Activated CD8-positive, alpha-beta memory T cell treated with anti-CD3 and anti-CD28 coated beads for 36 hours (primary cell): Measurements from ENCODE around the gene ATP10A. TPM values are rescaled to one million over a fixed set of nuclear protein-coding genes. Genes with fewer than 3 reads are reported as not detected.
"Not testable (repeated sequence)": the region's sequence is repeated elsewhere in the genome, so short reads cannot be mapped to it uniquely, and the experiment has no call there.

Experiments
- CTCF ChIA-PET: fragments of 350-600 bp; sonication (Branson Sonifier 250); formaldehyde crosslinking; loops from one replicate; lab custom pipeline; 2021; ENCODE audit warnings: antibody characterized with exemption; lab: Charles Lee
- POLR2A ChIA-PET: fragments of 350-600 bp; sonication (Branson Sonifier 250); formaldehyde crosslinking; loops from one replicate; lab custom pipeline; 2021; ENCODE audit warnings: antibody characterized with exemption; lab: Charles Lee
- total RNA-seq, 2 experiments: library from RNA; stranded (reverse); gene quantifications; one replicate each; pipeline ENCODE4 v1.2.3, GENCODE V29; 2021

Gene ATP10A
- total RNA-seq, 2 experiments from 2014 or later: 31.8 to 32.9 TPM

DNA sequence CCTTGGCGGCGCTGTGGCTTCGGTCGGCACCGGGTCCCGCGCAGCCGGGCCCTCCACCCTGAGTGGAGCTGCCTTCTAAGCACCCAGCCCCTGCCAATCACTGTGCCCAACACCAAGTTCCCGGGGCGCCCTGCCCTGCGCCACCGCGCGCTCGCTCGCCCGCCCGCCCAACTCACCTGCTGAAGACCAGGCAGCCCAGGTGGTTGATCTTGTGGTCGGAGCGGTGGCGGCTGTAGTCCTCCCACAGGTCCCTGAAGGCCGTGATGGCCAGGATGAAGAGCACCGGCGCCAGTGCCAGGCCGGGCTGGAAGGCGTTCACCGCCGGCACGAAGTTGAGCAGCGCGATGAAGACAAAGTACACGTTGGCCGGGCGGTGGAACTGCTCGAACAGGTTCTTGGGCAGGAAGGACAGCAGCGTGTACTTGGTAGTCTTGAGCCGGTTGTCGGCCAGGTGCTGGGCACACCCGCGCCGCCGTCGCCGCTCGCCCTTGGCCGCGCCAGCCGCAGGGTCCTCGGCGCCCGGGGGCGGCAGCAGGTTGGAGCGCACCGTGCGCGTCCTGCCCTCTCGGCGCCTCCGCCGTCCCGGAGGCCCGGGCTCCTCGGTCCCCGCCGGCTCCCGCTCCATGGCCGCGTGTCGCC is 536 bp downstream of the ATP10A start:
- ChIA-PET POLR2A (interaction anchor here (1.0 to 2.1 kb wide), 3 partner anchors 14 to 42 kb away, joined by 3 to 5 read pairs (median 3); no protein-coding TSS in a partner anchor), CTCF (interaction anchor here (0.8 to 1.4 kb wide), 5 partner anchors 9 to 79 kb away, joined by 3 to 6 read pairs (median 4); no protein-coding TSS in a partner anchor)

DNA sequence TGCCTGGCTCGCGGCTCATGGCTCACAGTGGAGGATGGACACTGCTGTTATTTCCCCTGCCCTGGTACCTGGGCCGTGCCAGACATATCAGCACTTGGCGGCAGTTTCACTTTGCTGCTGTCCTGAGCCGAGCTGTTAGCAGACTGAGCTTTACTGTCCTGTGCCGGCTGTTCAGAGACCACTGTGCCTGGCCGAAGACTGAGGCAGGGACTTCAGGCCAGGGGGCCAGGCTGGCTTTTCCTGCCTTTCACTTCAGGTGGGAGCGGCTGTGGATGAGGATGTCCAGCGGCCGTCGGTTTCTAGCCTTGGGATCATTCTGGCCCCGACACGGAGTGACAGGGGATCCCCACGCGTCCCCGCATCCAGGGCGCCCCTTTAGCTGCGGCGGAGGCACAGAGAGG is 1.1 kb downstream of the ATP10A start:
- CTCF ChIA-PET: interaction anchor here (0.8 to 1.4 kb wide), 7 partner anchors 9 to 79 kb away, joined by 3 to 6 read pairs (median 4); no protein-coding TSS in a partner anchor
- POLR2A ChIA-PET: interaction anchor here (0.6 to 2.1 kb wide), 5 partner anchors 11 to 76 kb away, joined by 3 to 5 read pairs (median 3); no protein-coding TSS in a partner anchor

DNA sequence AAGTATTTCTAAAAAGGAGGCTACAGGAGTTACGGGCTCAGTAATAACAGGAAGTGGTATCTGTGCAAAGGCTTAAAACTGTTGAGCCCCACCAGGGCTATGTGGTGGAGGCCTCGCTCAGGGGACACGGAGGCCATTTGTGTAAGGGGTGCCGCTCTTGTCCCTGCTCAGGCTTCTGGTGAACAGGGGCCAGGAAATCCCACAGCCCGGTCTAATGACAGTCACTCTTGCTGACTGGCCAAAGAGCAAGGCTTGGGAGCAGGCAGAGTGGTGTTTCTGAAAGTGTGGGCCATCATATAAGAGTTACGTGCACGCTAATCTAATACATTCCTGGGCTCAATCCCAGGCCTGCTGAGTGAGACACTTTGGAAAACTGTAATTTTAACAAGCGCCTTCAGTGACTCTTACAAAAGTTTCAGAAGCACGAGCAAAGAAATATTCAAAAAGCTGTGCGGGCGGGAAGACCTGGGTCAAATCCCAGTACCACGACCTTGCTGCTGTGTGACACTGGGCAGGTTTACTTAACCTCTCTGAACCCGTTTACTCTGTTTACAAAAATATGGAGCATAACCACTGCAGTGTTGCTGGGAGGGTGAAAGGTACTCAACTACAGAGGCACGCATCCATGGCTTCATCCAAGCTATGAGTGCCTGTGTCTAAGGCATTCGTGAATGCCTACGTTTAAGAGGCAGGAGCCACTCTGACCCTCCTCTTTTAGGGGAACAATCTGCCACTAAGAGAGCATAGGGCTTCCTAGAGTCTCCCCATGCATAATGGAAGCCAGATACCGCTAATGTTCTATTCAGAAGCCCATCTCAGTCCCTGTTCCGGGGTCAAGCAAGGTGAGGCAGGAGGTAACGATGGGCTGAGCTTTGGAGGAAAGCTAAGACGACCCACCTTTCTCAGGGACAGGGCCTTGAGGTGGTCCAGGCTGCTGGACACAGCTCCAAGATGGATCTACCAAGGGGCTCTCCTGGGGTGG is 2.0 kb downstream of the ATP10A start:
- POLR2A ChIA-PET: interaction anchor here (0.6 to 2.1 kb wide), 4 partner anchors 10 to 75 kb away, joined by 3 to 5 read pairs (median 4); no protein-coding TSS in a partner anchor
- CTCF ChIA-PET: interaction anchor here (1.0 to 1.4 kb wide), 6 partner anchors 8 to 78 kb away, joined by 3 to 6 read pairs (median 5); no protein-coding TSS in a partner anchor

DNA sequence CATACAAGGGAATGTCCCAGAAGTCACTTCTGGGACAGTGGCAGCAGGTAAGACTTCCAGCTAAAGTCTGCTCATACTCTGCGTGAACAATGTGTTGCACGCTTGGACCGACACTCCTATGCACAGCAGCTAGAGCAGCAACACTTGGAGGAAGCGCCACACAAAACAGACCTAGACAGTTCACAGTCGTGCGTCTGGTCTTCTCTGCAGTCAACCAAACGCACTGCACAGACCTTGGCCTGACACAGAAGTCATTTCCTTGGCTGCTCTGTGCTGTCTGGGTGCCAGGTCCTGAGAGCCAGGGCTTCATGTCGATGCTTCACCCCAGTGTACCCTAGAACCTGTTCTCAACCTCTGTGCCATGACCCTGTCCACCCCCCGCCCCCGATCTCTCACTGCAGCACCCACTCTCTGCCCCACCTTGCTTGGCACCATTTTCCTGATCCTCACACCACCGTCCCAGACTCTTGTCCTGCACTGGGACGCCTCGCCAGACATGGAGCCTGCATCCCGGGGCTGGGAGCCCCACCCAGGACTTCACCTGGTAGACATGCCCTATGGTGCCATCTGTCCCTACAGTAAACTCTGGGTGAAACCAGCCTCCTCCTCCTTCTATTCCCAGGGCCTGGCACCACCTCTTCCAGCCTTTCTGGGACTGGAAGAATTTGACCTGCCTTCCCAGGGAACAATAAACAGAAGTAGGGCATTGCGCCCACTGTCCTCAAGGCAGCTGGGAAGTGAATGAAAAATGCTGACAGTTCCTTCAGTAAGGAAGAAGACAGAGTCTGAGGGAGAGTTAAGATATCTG is 3.1 kb downstream of the ATP10A start:
- CTCF ChIA-PET: interaction anchor here (1.2 to 2.7 kb wide), 2 partner anchors 12 to 77 kb away, joined by 4 to 9 read pairs; no protein-coding TSS in a partner anchor
- POLR2A ChIA-PET: interaction anchor here (0.6 kb wide), 2 partner anchors 8 to 74 kb away, joined by 4 to 5 read pairs; no protein-coding TSS in a partner anchor

DNA sequence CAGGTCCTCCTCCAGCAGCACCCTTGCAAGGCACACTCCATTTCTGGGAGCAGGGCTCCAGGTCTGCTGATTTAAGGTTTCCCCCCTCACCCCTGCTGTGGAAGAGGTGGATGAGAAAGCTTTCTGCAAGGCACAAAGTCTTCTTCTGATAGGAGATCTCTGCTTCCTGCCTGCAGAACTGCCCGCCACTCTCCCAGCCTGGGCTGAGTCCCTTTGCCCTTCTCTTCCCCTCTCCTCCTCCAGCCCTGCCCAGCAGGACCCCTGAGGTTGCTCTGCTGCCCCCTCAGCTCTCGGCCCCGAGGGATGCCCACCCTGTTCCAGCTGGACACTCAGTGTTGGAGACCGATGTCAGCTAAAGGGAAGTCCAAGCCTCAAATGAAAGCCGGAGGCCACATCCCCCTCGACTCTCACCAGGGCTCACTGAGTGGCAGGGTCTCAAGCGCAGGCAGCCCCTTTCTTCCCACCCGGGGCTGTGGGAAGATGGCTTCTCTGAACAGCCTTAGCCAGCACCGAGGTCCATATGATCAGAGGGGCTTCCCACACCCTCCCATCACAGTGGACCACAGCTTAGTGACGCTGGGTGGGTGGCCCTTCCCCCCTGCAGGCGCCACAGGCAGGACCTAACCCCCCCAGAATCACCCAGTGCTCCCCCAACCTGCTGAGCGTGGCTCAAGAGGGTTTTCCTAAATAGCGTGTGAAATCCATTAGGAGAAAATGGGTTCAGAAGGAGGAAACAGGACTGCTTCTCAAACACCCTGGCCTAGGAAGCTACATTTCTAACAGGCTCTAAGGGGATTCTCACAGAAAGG is 4.0 kb downstream of the ATP10A start:
- ChIA-PET POLR2A (interaction anchor here (0.6 kb wide), 1 partner anchor 8 kb away, joined by 5 read pairs; no protein-coding TSS in a partner anchor), CTCF (interaction anchor here (1.2 to 2.7 kb wide), 2 partner anchors 11 to 76 kb away, joined by 4 to 9 read pairs; no protein-coding TSS in a partner anchor)

DNA sequence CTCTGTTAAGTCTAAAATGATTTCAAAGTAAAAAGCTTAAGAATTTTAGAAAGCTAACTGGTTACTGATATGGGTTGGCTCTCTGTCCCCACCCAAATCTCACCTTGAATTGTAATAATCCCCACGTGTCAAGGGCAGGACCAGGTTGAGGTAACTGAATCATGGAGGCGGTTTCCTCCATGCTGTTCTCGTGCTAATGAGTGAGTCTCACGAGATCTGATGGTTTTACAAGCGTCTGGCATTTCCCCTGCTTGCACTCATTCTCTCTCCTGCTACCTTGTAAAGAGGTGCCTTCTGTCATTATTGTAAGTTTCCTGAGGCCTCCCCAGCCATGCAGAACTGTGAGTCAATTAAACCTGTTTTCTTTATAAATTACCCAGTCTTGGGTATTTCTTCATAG is 7.1 kb downstream of the ATP10A start:
- CTCF ChIA-PET: interaction anchor here (0.8 kb wide), 1 partner anchor 20 kb away, joined by 3 read pairs; no protein-coding TSS in a partner anchor
- POLR2A ChIA-PET: not testable (repeated sequence)

DNA sequence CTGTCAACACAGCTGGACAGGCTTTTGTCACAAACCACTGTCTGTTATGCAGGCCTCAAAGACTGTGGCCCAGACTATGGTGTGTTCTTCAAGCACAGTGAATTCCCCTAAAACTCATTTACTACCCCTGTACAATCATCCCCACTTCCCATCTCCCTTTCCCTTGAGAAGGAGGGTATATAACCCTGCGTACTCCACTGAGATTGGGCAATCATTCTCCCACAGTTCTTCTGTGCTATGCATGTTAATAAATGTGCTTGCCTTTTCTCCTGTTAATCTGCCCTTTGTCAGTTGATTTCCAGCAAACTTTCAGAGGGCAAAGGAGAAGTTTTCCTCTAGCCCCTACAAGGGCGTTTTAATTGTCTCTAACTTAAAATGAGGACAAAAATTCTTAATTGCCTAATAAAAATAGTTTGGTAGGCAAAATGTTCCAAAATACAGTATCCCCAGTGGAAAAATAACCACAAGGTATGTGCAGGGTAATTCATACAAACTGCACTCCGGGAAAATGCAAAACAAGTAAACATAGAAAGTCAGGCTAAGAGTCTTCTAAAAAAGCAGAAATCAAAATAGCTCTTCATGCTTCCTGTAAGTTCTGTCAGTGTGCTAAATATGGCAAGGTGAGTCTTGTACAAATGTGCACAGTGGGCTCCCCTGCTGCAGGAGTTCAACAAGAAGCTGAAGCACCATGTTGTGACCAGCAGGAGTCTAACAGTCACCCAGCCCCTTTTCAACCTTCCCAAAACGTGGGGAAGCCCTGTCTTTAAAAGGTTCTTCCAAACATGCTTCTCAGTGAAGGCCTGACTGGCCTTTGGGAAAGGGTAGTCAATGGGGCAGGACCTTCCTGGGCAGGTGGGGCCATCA is 10.2 kb downstream of the ATP10A start:
- POLR2A ChIA-PET: no interaction called here
- CTCF ChIA-PET: interaction anchor here (1.7 to 1.8 kb wide), 2 partner anchors 9 to 69 kb away, joined by 5 to 6 read pairs; no protein-coding TSS in a partner anchor

DNA sequence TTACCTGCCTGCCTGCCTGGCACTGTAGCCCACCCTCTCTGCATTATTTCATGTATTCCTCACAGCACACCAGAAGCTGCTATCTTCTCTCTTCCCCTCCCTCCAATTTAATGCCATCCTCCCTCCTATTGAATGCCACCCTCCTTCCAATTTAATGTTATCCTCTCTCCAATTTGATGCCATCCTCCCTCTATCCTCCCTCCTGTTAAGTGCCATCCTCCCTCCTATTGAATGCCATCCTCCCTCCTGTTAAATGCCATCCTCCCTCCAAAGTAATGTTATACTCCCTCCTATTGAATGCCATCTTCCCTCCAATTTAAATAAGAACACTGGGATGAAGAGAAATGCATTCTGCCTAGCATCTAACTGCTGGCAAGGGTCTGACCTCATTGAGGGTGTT is 11.1 kb downstream of the ATP10A start:
- CTCF ChIA-PET: interaction anchor here (1.7 kb wide), 1 partner anchor 68 kb away, joined by 5 read pairs; no protein-coding TSS in a partner anchor
- POLR2A ChIA-PET: interaction anchor here (1.1 kb wide), 1 partner anchor 7 kb away, joined by 5 read pairs; no protein-coding TSS in a partner anchor

DNA sequence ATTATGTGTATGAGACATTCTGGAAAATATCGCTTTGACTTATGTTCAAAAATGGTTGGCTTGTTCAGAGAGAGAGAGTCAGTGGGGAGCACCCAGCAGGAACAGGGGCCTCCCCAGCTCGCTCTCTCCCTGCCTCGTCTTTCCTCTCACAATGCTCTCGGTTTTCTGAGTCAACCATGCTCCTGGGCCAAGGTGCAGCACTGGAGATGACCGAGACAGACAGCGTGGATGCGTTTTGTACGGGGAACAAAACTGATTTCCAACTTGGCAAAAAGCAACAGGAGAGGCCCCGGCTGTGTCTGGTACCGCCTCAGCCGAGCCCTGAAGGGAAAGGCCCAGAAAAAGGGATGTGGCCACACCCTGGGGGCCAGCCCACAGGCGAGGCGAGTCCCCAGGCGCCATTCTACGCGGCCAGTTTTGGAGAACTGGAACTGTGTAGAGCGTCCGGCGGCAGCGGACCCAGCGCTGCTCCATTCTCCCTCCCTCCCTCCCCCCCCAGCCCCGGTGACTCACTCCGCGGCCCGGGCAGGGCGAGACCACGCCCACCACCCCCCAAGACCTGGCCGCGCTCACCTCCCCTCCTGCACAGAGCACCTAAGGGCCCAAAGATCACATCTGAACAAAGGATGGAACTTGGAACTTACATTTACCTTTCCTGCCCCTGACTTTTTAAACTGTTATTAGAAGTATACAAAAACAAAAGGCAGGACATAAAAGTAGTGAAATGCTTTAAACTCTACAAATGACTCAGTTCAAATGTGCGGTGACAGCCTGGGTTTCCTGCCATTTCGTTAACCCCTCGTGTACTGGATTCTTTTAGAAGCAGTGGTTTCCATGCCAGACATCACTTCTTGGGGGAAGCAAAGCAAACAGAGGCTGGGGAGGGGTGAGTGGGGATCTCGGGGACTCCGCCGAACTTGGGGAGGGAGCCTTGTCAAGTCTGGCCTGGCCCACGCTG is 12.7 kb downstream of the ATP10A start:
- ChIA-PET POLR2A (no interaction called here), CTCF (interaction anchor here (1.6 kb wide), 2 partner anchors 67 to 83 kb away, joined by 3 to 4 read pairs; no protein-coding TSS in a partner anchor)

DNA sequence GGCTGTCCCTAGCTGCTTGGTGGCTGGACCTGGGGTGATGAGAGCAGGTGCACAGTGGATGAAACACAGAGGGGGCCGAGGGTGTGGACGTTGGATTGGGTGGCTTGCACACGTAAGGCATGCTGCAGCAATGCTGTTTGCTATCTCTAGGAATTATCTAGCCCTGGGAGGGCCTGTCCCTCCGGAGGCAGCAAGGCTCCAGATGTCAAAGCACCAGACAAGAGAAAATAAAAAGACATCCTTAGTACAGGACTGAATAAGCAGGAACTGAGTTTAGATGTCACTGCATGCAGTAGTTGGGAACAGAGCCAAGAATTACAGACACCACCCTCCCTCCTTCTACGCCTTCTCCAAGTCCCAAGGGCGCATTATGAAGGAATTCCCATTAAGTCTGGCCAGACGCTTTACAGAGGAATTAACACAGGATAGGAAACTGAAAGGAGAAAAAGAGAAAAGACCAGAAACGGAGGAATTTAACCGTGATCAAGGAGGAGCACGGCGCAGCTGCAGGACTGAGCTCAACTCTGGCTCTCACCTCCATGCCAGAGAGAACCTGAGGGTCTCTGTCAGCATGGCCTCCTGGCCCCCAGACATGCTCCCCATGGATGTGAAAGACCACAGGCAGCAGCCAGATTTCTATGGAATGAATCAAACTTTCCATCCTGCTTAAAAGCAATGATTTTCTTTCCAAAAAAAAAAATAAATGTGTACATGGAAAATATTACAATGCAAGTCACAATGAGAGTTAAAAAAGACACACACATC is 13.8 kb downstream of the ATP10A start:
- ChIA-PET POLR2A (interaction anchor here (0.7 to 1.1 kb wide), 2 partner anchors 13 to 1762 kb away, joined by 3 read pairs; no protein-coding TSS in a partner anchor), CTCF (interaction anchor here (1.6 kb wide), 2 partner anchors 66 to 85 kb away, joined by 3 to 4 read pairs; no protein-coding TSS in a partner anchor)

DNA sequence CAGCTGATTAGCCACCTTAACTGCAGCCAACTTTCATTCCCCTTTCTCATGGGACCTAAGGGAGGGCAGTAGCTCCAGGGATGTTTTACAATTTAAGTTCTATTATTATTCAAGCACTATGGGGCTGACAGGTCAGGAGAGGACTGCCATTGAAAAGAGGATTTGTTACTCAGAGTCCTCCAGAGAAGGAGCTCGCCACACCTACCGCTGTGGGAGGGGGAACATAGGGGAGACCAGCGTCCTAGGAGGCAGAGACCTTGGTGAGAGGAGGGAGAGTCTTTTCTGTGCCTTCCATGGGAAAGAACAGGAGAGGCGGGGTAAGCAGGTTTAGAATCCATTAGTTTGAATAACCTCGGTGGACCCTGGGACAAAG is 14.4 kb downstream of the ATP10A start:
- ChIA-PET POLR2A (interaction anchor here (1.1 kb wide), 1 partner anchor 14 kb away, joined by 3 read pairs; no protein-coding TSS in a partner anchor), CTCF (interaction anchor here (1.8 kb wide), 1 partner anchor 10 kb away, joined by 9 read pairs; no protein-coding TSS in a partner anchor)

DNA sequence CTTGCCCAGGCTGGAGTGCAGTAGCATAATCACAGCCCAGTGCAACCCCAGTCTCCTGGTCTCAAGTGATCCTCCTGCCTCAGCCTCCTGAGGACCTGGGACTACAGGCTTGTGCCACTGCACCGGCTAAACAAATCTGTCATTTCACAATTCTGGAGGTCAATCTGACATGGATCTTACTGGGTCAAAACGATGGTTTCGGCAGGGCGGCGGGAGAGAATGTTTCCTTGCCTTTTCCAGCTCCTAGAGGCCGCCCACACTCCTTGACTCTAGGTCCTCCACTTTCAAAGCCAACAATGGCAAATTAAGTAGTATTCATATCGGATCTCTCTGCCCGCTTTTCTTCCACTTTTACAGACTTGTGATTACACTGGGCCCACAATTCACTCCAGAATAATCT is 14.8 kb downstream of the ATP10A start:
- ChIA-PET CTCF (interaction anchor here (1.0 to 1.8 kb wide), 3 partner anchors 11 to 153 kb away, joined by 4 to 9 read pairs (median 5); no protein-coding TSS in a partner anchor), POLR2A (interaction anchor here (1.0 to 1.1 kb wide), 2 partner anchors 13 to 14 kb away, joined by 3 read pairs; no protein-coding TSS in a partner anchor)

DNA sequence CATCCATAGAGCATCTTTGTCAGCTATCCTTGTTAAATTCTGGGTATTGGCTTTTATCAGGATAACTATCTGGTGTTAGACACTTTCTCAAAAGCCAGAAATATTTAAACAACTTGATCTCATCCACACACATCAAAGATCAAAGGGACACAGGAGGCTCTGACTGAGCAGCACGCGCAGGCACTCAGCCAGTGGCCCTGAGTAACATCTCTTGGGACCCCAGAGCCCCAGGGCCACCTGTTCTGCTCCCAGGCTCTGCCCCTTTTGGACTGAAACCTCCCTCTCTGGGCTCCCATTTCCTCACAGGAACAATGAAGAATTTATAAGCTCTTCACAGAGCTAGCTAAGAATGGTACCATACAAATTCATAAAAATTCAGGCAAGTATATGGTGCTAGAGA is 16.1 kb downstream of the ATP10A start:
- CTCF ChIA-PET: interaction anchor here (1.4 to 1.8 kb wide), 2 partner anchors 12 to 87 kb away, joined by 5 to 9 read pairs; no protein-coding TSS in a partner anchor
- POLR2A ChIA-PET: interaction anchor here (1.0 kb wide), 1 partner anchor 15 kb away, joined by 3 read pairs; no protein-coding TSS in a partner anchor

DNA sequence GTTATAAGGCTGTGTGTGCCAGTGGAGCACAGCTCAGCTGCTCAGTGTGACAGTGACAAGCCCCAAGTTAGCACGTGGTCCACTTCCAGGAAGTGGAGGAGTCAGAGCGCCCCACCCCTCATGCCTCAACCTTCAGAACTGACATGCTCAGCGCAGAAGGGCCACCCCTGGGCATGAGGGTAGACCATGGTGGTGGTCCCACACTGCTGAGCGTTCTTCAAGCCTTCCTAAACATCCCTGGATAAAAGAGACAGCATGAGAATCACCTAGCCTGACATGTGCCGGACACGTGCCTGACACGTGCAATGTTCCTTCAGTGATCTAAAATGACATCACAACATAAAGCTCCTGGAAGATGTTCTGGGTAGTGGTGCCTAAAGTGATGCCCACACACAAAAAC is 16.8 kb downstream of the ATP10A start:
- CTCF ChIA-PET: no interaction called here

More for the DNA sequence above, 16.8 kb downstream of the ATP10A start:
- POLR2A ChIA-PET: interaction anchor here (0.7 kb wide), 1 partner anchor 117 kb away, joined by 3 read pairs; no protein-coding TSS in a partner anchor
